ENCODE measurements around the gene GZMM.

The GZMM gene

DNA sequence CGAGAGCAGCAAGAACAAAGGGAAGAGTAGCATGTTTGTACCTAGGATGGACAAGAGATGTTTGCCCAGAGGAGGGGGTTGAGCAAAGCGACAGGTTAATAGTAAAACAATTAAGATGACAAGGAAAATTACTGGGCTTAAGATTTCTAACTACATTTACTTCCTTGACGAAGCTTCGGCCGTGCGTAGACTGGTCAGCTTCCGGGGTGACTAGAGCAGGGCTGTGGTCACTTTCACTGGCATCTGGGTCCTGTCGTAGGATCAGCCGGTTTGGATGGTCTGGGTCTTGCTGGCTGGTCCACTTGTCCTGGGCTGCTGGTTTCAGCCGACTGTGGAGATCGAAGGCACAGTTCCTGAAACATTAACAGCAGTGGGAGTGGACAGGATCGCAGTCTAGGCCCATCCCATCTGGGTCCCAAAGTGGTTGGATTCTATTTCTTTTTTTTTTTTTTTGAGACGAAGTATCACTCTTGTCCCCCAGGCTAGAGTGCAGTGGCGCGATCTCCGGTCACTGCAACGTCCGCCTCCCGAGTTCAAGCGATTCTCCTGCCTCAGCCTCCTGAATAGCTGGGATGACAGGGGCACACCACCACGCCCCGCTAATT, 23.5 kb downstream of the GZMM start:
- ATAC-seq = no peak
- Mint-ChIP-seq H3K9me3 (no peaks in the 10 kb centered on the region), H3K27ac (no peak overlapping the region), H3K4me3 (no peak overlapping the region), H3K27me3 (no peaks in the 10 kb centered on the region), H3K4me1 (peaks cover 19% of the 10 kb centered on the region)
- no peak for DNase-seq

- no peak for ATAC-seq
- Mint-ChIP-seq H3K4me1 (peaks cover 41% of the 10 kb centered on the region), H3K4me3 (peak overlapping the region in 1 of 2 donors; percentile 42), H3K27ac (peak overlapping the region in 1 of 2 donors; percentile 71), H3K9me3 (no peaks in the 10 kb centered on the region), H3K27me3 (no peaks in the 10 kb centered on the region)
- DNase-seq = no peak
These were observed 26.4 kb downstream of the GZMM start for GRCh38 chr19:570251-570686.

GRCh38 chr19:570937-571565, 27.2 kb downstream of the GZMM start:
- peak; percentile 61 to 63 for DNase-seq
- H3K4me1 Mint-ChIP-seq = peaks cover 48% of the 10 kb centered on the region

DNA sequence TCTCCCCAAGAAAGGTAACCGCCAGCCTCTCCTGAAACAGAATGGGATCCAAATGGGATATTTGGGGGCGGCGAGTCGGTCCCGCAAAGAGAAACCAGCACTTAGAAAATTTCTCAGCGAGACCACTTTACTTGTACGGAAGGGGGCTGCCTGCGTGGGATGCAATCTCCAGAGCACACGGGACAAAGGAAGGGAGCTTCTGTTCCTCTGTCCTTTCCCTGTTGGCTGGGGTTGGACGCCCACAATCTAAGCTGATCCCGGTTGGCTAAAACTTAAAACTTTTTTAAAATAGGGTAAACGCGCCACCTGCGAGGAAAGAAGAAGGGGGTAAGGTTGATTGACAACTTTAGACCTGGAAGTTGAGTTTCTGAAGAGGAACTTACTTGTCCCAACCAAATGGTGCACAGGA, 27.7 kb downstream of the GZMM start:
- Mint-ChIP-seq H3K27ac (peak overlapping the region; percentile 86 to 96), H3K9me3 (no peaks in the 10 kb centered on the region), H3K4me1 (peaks cover 54% of the 10 kb centered on the region), H3K27me3 (no peaks in the 10 kb centered on the region), H3K4me3 (peak overlapping the region; percentile 88 to 93)
- ATAC-seq (no peak), DNase-seq (no peak)

More at GRCh38 chr19:570937-571565, 27.2 kb downstream of the GZMM start:
- H3K4me3 Mint-ChIP-seq = peak overlapping the region; percentile 88 to 93
- H3K27ac Mint-ChIP-seq = peak overlapping the region; percentile 55 to 86
- H3K27me3 Mint-ChIP-seq = no peaks in the 10 kb centered on the region
- no peaks in the 10 kb centered on the region for H3K9me3 Mint-ChIP-seq
- peak; percentile 36 for ATAC-seq

DNA sequence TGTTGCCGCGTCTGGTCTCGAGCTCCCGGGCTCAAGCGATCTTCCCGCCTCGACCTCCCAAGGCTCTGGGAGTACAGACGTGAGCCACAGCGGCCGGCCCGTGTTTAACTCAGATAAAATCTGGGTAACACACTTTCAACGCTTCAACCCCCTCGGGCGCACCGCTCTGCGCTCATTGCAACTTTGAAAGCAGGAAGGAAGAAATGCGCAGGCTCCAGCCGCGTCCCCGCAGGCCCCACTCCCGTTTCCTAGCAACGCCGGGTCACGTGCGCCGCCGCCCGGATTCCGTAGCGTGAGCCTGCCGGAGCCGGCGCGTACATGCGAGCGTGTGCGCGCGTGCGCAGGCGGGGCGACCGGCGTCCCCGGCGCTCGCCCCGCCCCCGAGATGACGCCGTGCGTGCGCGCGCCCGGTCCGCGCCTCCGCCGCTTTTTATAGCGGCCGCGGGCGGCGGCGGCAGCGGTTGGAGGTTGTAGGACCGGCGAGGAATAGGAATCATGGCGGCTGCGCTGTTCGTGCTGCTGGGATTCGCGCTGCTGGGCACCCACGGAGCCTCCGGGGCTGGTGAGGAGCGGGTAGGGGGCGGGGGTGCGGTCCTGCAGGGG, 28.4 kb downstream of the GZMM start, which contains the start of gene BSG:
TSS of gene BSG (plus strand) at position 457 of the 603 bp plus-strand sequence. CDS start at position 496, 39 bp downstream.
- peak; percentile 97 to 98 for DNase-seq
- H3K27ac Mint-ChIP-seq = peak within 1 kb of the TSS; percentile 97
- peak within 1 kb of the TSS; percentile 88 to 93 for H3K4me3 Mint-ChIP-seq
- peaks cover 60% of the 10 kb centered on the region for H3K4me1 Mint-ChIP-seq
- H3K9me3 Mint-ChIP-seq = no peaks in the 10 kb centered on the region
- peak; percentile 90 for ATAC-seq
- H3K27me3 Mint-ChIP-seq = no peaks in the 10 kb centered on the region

DNA sequence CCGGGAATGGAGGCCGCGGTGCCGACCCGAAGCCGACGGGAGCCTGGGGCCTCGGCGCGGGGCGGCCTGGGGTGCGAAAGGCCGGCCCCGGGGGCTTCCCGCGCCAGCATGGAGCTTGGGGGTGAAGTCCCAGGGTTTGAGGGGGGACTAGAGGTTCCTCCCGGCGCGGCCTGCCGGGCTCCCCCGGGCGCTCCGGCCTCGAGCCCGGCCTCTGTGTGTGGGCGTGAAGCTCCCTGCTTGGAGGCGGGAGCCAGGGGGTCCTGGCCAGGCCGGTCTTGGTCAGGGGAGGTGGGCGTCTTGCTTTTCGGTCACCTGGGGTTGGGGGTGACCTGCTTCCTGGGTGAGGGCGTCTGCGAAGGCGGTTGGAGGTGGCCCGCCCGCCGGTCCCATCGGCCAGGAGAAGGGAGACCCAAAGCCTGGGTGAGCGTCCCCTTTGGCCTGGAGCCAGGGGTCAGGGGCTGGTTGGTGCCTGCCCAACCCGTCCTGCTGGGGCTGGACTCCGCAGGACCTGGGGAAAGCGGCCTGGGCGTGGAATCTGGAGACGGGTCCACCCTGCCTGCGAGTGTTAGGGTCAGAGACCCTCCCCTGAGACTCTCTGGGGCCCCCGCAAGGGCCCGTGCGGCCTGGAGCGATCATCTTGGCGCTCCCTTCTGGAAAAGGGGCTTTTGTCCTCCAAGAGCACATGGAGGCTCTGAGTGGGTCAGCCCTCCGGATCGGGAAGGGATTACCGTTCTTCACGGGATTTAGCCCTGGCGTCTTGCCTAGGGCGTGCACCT, 29.1 kb downstream of the GZMM start:
- no peaks in the 10 kb centered on the region for H3K27me3 Mint-ChIP-seq
- ATAC-seq = peak; percentile 38
- no peak for DNase-seq
- peaks cover 61% of the 10 kb centered on the region for H3K4me1 Mint-ChIP-seq
- H3K27ac Mint-ChIP-seq = peak overlapping the region; percentile 88 to 97
- peak overlapping the region; percentile 88 to 93 for H3K4me3 Mint-ChIP-seq
- no peaks in the 10 kb centered on the region for H3K9me3 Mint-ChIP-seq

DNA sequence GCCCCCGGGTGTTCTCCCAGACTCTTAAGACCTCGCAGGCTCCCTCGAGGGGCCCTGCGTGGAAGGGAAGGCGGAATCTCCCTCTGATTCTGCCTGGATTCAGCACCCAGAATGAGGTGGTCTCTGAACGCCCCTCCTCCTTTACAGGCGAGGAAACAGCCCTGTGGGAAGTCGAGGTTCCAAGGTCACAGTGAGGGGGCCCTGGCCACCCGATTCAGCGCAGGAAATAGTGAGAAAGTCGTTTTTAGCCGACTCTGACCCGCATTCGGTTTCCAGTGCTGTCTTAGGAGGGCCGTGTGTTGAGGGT, 29.6 kb downstream of the GZMM start:
- Mint-ChIP-seq H3K4me3 (peak overlapping the region; percentile 88 to 93), H3K9me3 (no peaks in the 10 kb centered on the region), H3K4me1 (peaks cover 61% of the 10 kb centered on the region), H3K27me3 (no peaks in the 10 kb centered on the region), H3K27ac (peak overlapping the region; percentile 40 to 88)
- ATAC-seq = no peak
- DNase-seq = no peak

DNA sequence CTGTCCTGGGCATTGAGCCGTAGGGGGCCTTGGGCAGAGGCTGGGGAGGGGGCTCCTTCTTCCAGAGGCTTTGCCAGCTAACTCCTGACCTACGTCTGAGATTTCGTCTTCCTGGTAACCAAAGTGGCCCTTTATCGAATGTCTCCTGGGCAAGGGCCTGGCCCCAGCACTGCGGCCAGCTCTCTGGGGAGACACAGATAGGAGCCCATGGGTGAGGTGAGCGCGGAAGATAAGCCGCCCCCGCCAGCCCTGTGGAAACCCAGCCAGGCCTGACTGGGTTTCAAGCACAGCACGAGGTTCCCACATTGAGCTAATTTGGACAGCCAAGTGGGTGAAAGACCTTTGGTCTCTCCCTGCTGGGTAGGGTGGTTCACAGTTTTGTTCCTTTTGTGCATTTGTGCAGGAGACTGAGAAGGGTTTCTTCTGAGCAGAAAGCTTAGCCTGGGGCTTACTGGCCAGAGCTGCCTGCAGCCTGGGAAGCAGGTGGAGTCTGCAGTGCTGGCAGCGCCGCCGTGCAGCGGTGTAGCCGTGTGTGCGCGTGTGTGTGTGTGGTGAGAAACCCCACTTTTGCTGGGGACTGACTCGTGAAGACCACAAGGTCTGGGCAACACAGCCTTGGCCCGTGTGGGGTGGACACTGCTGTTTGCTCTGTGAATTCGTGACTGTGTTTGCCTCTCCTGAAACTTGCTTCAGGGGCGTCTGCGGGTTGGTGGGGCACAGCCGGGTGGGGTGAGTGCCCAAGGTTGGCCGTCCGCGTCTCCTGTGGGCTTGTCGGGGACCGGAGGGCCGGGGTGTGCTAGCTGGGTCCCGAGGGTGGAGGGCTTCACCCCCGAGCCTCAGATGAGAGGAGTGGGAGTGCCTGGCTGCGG, 31.0 kb downstream of the GZMM start:
- ATAC-seq (no peak), DNase-seq (no peak)
- H3K27me3 Mint-ChIP-seq = no peaks in the 10 kb centered on the region
- no peaks in the 10 kb centered on the region for H3K9me3 Mint-ChIP-seq
- H3K27ac Mint-ChIP-seq = peak overlapping the region in 1 of 2 donors; percentile 81
- peaks cover 57% of the 10 kb centered on the region for H3K4me1 Mint-ChIP-seq
- peak overlapping the region; percentile 88 to 93 for H3K4me3 Mint-ChIP-seq

GRCh38 chr19:575527-576506, 32.0 kb downstream of the GZMM start:
- Mint-ChIP-seq H3K4me3 (no peak overlapping the region), H3K27ac (no peak overlapping the region), H3K9me3 (no peaks in the 10 kb centered on the region), H3K4me1 (peaks cover 54% of the 10 kb centered on the region), H3K27me3 (no peaks in the 10 kb centered on the region)
- DNase-seq = no peak
- ATAC-seq = no peak

DNA sequence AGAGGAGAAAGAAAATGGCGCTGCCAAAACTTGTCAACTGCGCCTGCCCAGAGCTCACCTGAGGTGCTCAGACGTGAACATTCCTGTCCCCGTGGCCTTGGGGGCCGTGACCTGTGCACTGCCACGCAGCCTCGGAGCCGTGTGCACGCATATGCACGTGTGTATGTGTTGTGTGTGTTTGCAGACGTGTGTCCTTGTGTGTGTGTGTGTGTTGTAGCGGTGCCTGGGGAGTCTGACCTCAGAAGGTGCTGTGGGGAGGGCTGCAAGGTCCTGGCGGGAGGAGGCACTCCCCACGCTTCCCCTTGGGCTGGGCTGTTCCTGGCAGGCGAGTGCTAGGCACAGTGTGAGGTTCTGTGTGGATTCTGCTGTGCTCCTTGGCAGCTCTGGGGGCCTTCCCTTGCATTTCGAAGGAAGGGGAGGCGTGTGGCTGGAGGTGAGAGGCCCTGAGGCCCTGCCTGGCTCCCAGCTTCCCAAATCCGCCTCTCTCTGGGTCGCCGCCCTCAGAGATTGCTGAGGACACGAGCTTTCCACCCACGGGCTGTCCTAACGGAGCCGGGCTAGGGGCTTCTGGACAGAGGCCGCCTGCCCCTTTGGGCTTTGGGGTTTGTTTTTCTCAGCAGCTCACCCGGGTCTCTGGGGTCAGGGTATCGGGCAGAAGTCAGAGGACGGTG, 33.0 kb downstream of the GZMM start:
- Mint-ChIP-seq H3K4me3 (no peak overlapping the region), H3K27ac (no peak overlapping the region), H3K4me1 (peaks cover 45% of the 10 kb centered on the region), H3K9me3 (no peaks in the 10 kb centered on the region), H3K27me3 (no peaks in the 10 kb centered on the region)
- DNase-seq = no peak
- no peak for ATAC-seq

- H3K27ac Mint-ChIP-seq = peak overlapping the region in 1 of 2 donors; percentile 85
- DNase-seq (no peak), ATAC-seq (peak; percentile 3)
- H3K27me3 Mint-ChIP-seq = no peaks in the 10 kb centered on the region
- H3K9me3 Mint-ChIP-seq = no peaks in the 10 kb centered on the region
- peaks cover 41% of the 10 kb centered on the region for H3K4me1 Mint-ChIP-seq
- no peak overlapping the region for H3K4me3 Mint-ChIP-seq
These were observed 33.9 kb downstream of the GZMM start for GRCh38 chr19:577439-578392.

- no peaks in the 10 kb centered on the region for H3K9me3 Mint-ChIP-seq
- no peak for DNase-seq
- no peak for ATAC-seq
- no peak overlapping the region for H3K27ac Mint-ChIP-seq
- H3K27me3 Mint-ChIP-seq = no peaks in the 10 kb centered on the region
- peaks cover 39% of the 10 kb centered on the region for H3K4me1 Mint-ChIP-seq
- H3K4me3 Mint-ChIP-seq = no peak overlapping the region
These were observed 35.4 kb downstream of the GZMM start for GRCh38 chr19:579111-579841.
